Measurements from ENCODE around the gene FYB1.

GRCh38 chr5:39235648-39236047 lies 16.3 kb upstream of the FYB1 start:
- no peak for TF ChIP-seq CTCF (IDR thresholded peaks at IDR 0.05)
- no peak for TF ChIP-seq POLR2A (IDR thresholded peaks at IDR 0.05)
- TF ChIP-seq EP300 (IDR thresholded peaks at IDR 0.05), result no peak

Measured in suprapubic skin (tissue), 3 donors.